Neural progenitor cell (in vitro differentiated cells): ENCODE results near the gene FRMD5.

Experiments used
- EZH2 ChIP-seq: fragments of 200-600 bp; sonication (generic); IDR thresholded peaks from 2 replicates; pipeline ENCODE4 v1.6.1; 2017; ENCODE audit warnings: antibody characterized with exemption, mild to moderate bottlenecking, moderate library complexity
- TF ChIP-seq, protein P1 (sequence below): fragments of 200-600 bp; sonication (generic); IDR thresholded peaks from 2 replicates; pipeline ENCODE4 v1.5.1; 2017; ENCODE audit warnings: antibody characterized with exemption, mild to moderate bottlenecking

DNA sequence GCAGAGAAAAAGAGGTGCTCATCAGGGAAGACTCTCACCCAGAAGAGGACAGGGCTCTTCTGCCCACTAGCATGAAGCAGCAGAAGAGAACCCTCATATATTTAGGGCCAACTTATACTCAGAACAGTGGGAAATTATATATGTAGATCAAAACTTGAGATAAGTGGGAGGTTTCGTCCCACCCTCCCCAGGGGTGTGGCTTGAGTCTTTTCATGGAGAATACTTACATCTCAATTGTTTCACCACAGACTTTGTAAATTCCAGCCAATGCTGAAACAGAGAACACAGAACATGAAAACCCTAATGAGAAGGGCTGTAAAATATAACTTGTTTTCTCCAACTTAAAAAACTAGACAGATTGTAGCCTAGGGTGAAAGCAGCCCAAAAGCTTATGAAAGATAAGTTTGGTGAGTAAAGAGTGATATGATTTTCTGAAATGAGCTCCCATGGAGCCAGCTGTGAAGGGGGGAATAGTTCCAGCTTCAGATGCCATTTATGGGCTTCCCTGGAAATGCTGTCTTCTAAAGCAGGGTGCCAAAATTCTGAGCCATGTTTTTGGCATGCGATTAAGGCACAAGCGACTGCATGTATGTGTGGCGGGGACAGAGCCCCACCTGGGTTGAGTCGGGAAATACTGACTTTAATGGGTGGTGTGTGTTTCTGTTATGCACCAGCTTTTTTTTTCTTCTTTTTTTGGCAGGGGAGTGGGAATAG is 275.4 kb downstream of the FRMD5 start:
- TF ChIP-seq, protein P1, sequence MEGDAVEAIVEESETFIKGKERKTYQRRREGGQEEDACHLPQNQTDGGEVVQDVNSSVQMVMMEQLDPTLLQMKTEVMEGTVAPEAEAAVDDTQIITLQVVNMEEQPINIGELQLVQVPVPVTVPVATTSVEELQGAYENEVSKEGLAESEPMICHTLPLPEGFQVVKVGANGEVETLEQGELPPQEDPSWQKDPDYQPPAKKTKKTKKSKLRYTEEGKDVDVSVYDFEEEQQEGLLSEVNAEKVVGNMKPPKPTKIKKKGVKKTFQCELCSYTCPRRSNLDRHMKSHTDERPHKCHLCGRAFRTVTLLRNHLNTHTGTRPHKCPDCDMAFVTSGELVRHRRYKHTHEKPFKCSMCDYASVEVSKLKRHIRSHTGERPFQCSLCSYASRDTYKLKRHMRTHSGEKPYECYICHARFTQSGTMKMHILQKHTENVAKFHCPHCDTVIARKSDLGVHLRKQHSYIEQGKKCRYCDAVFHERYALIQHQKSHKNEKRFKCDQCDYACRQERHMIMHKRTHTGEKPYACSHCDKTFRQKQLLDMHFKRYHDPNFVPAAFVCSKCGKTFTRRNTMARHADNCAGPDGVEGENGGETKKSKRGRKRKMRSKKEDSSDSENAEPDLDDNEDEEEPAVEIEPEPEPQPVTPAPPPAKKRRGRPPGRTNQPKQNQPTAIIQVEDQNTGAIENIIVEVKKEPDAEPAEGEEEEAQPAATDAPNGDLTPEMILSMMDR: no peak
- no peak for TF ChIP-seq EZH2
